Measurements from ENCODE around the gene S100PBP. TPM values are rescaled to one million over a fixed set of nuclear protein-coding genes. Genes with fewer than 3 reads are reported as not detected.
"Not testable (repeated sequence)": the region's sequence is repeated elsewhere in the genome, so short reads cannot be mapped to it uniquely, and the experiment has no call there.

Gene S100PBP
- total RNA-seq, 1 donor from 2014 or later, result 62.9 TPM

DNA sequence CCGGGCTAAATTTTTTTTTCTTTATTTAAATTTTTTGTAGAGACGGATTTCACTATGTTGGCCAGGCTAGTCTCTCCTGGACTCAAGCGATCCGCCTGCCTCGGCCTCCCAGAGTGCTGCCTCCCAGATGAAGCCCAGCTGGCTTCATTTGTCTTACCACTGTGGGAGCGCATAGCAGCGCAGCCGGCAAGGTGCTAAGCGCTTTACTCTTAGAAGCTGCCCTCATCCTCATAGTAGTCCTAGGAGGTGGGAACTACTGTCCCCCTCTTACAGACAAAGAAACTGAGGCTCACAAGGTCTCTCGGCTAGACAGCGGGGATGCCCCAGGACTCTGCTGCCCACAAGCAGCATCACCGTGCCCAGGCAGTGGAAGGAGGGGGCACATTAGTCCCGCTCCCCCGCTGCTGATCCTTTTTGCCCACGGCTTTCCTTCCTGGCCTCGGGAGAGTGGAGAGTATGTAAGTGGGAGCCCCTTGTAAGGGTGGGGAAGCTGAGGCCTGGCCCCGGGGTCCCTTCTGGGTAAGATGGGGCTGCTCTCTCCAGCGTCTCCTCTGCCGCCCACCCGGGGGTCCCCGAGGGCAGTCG is 83.0 kb downstream of the S100PBP start:
- no peak for DNase-seq (ENCODE audit: low read depth)

DNA sequence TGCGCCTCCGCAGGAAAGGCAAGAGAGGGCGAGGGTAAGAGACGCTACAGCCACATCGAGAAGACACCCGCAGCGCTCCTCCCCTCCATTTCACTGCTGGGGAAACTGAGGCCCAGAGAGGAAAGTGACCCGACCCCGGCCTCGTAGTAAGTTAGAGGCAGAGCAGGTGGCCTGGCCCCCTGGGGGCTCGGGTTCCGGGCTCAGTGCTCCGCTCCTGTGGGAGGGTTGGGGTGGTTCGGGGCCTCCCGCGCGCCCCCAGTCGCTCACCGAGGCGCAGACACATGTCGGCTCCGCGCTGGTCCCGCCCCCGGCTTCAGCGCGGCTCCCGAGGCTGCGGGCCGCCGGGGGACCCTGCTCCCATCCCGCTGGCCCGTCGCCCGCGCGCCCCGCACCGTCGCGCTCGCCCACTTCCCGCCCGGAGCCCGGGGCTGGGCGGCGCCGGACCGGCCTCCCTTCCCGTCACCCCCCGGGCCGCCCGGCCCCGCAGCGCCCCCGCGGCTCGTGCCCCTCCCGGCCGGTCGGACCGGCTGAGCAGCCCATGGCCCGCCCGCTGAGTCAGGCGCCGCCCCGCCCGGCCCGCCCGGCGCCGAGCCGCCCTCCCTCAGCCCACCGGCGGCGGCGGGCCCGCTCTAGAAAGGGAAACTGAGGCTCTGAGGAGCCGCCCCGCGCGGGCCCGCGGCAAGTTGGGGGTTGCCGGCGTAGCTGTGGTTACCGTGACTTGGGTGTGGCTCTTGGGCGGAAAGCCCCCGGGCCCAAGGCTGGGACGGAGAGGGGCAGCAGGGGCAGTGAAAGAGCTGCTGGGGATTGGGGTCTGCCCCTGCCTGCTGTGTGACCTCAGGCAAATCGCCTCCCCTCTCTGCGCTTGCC is 83.7 kb downstream of the S100PBP start, which contains the start of gene TMEM54:
TMEM54 (minus strand) TSS at position 434 of the 867 bp plus-strand sequence; CDS start at position 283, 151 bp downstream.
- DNase-seq (ENCODE audit: low read depth), result no peak

DNA sequence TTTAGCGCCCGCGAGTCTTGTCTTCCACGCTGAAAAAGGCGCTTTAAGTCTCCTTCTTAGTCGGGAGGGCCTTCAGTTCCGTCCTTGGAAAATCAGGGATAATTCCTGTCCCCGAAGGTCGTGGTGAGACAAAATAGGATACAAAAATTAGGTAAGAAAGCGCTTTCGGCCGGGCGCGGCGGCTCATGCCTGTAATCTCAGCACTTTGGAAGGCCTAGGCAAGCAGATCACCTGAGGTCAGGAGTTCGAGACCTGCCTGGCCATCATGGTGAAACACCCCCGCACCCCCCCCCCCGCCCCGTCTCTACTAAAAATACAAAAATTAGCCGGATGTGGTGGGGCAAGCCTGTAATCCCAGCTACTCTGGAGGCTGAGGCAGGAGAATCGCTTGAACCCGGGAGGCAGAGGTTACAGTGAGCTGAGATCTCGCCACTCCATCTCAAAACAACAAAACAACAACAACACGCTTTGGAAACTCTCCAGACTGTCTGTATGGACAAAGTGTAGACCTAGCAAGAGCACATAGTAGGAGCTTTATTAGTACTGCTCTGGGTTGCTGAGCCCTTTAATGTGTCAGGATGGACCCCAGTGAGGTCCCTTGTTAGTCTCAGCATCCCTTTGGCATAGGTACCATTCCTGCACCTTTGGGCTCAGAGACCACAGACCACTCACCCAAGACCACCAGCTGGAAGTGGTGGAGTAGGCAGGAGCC is 84.5 kb downstream of the S100PBP start:
- no peak for DNase-seq (ENCODE audit: low read depth)

DNA sequence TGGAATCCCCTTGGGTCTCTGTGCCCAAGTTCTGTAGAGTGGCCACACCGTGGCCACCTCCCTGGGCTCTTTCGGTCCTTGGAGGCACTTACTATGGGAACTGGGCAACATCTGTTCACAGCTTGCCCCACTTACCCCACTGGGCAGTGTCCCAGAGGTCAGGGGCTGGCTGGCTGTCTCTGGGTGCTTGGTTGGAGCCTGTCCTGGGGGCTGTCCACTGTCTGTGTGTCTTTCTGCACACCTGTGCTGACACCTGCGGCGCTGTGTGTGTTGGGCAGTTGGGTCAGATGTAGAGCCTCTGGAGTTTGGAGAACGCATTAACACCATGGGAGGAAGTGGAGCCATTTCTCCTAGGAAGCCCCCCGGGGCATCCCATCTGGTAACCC is 85.1 kb downstream of the S100PBP start:
- no peak for DNase-seq (ENCODE audit: low read depth)

DNA sequence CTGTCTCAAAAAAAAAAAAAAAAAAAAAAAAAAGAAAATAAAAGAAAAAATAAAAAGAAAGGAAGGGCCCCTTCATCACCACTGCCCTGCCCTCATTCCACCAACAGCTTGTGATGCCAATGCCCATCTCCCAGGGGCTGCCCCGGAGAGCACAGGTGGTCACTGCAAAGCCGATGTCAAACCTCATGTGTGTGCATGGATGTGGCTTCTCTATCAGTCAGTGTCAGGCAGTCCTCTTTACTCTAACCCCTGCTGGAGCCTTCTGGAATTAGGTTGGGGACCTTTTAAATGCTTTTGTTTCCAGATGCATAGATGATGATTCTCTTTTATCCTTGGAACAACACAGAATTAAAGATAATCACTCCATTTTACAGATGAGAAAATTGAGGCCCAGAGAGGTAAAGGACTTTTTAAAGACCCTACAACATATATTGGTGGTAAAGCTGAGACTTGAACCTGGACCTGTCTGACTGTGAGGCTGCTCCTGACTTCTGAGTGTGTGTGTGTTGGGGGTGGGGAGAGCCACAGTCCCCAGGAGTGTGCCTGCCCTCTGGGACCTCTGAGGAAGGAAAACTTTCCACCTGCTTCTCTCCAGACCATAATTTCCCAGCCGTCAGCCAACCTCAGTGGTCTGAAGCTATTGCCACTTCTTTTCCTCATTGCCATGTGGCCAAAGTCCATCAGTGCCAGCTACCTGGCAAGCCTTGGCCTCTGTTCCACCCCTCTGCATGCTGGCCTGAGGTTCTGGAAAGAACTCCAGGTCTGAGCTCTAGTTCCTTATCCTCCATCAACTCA is 86.7 kb downstream of the S100PBP start:
- no peak for DNase-seq (ENCODE audit: low read depth)

DNA sequence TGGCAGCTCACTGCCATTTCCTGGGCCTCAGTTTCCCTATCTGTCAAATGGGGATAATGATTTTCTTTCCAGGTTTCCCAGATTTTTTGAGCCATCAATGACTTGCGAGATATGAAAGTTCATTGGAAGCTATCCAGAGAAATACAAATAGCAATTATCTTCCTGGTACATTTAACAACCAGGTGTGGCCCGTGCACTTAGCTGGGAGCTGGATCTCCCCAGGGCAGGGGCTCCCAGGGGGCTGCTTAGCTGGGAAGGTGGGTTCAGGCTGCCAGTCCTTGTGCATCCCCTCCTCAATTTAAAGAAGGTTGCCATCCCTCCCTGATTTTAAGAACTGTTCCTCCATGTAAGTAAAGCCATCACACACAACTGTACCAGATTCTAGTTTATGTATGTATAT is 87.3 kb downstream of the S100PBP start:
- no peak for DNase-seq (ENCODE audit: low read depth)

DNA sequence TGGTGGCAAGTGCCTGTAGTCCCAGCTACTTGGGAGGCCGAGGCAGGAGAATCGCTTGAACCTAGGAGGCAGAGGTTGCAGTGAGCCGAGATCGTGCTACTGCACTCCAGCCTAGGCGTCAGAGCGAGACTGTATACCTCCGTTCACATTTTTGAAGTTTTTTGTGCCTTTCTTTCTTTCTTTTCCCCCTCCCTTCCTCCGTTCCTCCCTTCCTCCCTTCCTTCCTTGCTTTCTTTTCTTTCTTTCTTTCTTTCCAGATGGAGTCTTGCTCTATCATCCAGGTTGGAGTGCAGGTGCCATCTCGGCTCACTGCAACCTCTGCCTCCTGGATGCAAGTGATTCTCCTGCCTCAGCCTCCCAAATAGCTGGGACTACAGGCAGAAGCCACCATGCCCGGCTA is 88.1 kb downstream of the S100PBP start:
- not testable (repeated sequence) for DNase-seq (ENCODE audit: low read depth)

DNA sequence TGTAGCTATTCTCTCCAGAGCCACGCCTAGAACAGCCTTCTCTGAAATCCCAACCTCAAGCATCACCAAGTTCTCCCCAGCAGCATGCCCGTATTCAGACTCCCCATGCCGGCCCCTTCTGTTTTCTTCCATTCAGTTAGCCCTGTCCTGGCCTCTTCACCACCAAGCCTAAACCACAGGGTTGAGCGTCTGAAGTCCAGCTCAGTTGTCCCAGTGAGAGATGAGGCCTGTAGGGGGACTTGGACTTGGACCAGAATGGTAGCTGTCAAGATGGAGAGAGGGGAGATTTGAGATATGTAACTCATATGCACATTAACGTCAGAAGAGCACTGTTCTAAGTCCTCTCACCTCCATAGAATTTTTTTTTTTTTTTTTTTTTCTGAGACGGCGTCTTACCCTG is 89.2 kb downstream of the S100PBP start:
- no peak for DNase-seq (ENCODE audit: low read depth)

DNA sequence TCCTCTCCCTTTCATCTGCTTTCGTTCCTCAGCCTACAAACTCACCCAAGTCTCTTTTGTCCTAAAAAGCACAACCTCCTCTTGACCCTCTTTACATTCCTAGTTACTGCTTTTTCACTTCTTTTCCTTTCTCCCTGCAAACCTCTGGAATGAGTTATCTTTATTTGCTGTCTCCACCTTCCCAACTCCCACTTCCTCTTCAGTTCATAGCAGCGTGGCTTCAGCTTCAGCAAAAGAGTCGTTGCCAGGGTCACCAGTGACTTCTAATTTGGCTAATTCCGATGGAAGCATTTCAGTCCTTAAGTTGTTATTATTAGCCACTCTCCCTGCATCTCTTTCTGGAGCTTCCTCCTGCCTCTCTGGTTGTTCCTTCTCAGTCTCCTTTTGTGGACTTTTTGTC is 90.0 kb downstream of the S100PBP start:
- DNase-seq (ENCODE audit: low read depth), result no peak

Other genes with a start within 250 kb of the S100PBP start
- gene ZBTB8OS, start 167.1 kb upstream of the S100PBP start, total RNA-seq, result 50.9 and 51.1 TPM in 2 replicates
- 163 and 253 TPM in 2 replicates for gene RBBP4, start 166.4 kb upstream of the S100PBP start, total RNA-seq
- 53.7 and 68.7 TPM in 2 replicates for gene SYNC, start 114.9 kb upstream of the S100PBP start, total RNA-seq
- gene YARS1, start 295 bp upstream of the S100PBP start, total RNA-seq, result 94.7 and 105 TPM in 2 replicates
- gene FNDC5, start 53.3 kb downstream of the S100PBP start, total RNA-seq, result 0.70 TPM in 1 of 2 replicates, not detected in the other
- gene HPCA, start 68.8 kb downstream of the S100PBP start, total RNA-seq, result 0.05 TPM in 1 of 2 replicates, not detected in the other
- gene TMEM54, start 83.7 kb downstream of the S100PBP start, total RNA-seq, result 111 and 122 TPM in 2 replicates
- gene RNF19B, start 147.2 kb downstream of the S100PBP start, total RNA-seq, result 21.0 and 23.4 TPM in 2 replicates
- gene AK2, start 219.2 kb downstream of the S100PBP start, total RNA-seq, result 196 and 272 TPM in 2 replicates

All from renal cortical epithelial cell (primary cell).